Stimulated activated naive CD4-positive, alpha-beta T cell (primary cell): Measurements from ENCODE around the gene LCE1A.

Experiments
- DNase-seq, 6 experiments: peaks; one replicate each; lab custom pipeline; 2025; lab: John Stamatoyannopoulos, UW

Gene LCE1A

DNA sequence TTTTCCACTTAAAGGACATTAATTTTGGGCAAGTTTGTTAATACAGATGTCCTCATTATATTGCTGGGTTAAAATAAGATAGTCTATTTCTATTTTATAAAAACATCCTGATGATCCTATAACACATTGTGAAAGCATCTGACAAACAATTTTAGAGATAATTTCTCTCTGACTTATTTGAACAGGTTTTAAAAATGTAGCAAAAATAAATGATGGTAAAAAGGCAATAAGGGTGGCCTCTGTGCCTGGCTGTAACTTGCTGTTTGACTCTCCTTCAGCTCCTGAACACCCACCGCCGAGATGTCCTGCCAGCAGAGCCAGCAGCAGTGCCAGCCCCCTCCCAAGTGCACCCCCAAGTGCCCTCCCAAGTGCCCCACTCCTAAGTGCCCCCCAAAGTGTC, at the start of gene LCE1A:
TSS of gene LCE1A (plus strand) at position 301 of the 400 bp plus-strand sequence. CDS start at position 301, 0 bp downstream.
- DNase-seq, result no peak

- no peak for DNase-seq
Observed at GRCh38 chr1:152777510-152778137, 49.6 kb upstream of the LCE1A start.

- DNase-seq, result no peak
Observed at GRCh38 chr1:152783095-152783494, 44.2 kb upstream of the LCE1A start.

DNA sequence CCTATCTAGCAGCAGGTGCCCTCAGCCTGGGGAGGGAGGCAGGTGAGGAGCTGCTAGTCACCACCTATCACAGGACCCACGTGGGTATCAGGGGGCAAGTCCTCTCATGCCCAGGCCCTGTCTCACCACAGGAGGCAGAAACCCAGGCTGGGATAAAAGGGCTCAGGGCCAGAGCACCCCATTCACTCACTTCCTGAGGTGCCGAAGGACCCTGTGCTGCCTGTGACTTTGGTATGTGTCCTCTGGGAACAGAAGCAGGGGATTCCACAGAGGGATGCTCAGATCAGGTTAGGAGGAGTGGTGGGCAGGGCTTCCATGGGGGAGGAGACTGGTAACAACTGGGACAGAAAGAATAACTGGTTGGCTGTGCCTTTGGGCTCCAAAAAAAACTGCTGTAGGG, 41.2 kb upstream of the LCE1A start, which contains the start of gene LCE1E:
TSS of gene LCE1E (plus strand) at position 181 of the 400 bp plus-strand sequence. CDS start 1,043 bp downstream, outside the sequence.
- DNase-seq, result no peak

DNA sequence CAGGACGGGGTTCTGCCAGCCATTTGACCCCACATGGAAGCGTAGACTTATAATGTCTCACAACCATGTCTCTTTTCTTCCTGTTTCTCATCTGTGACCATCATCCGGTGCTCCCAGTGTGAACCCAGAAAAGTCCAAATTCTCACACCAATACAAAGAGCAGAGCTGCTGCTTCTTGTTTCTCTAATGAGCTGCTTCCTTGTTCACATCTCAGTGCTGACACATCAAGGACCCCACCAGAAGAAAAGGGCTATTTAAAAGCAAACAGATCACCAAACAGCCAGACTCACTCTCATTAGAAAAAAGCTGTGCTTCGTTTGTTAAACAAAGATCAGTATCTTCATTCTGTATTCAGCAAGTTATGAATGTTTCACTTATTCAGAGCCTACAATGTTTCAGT, 31.6 kb upstream of the LCE1A start:
- DNase-seq, result no peak

- no peak for DNase-seq
Observed at GRCh38 chr1:152796421-152796820, 30.9 kb upstream of the LCE1A start, which contains the start of gene LCE1D. TSS of gene LCE1D (plus strand) at chr1:152796721. CDS start at chr1:152797795, 1,074 bp downstream.

DNA sequence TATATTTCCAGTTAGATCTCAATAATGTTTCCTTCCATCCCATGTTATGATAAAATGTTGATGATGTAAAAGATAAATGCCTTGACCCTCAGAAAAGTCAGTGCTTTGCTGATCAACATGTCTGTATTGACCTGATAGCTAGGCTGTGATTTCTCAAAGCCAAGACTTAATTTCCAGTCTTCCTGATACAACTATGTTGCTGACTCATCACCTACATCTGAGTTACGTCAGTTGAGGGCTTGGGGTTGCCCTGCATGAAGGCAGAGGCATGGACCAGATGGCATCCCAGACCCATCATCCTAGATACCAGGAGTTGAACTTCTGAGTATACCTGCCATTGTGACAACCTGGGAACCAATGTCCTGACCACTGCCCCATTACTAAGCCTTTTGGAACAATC, 25.9 kb upstream of the LCE1A start:
- DNase-seq, result no peak

DNA sequence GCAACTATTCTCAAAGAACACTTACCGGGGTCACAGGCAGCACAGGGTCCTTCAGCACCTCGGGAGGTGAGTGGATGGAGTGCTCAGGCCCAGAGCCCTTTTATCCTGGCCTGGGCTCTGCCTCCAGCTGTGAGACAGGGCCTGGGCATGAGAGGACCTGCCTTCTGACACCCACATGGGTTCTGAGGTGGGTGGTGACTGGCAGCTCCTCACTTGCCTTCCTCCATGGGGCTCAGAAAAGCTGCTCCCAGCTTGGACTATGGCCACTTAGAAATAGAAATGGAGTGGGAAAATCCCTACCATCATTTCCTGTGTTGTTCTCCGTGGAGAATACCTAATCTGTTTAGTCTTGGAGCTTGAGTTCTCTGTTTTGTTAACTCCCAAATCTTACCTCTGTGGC, 20.7 kb upstream of the LCE1A start, which contains the start of gene LCE1C:
TSS of gene LCE1C (minus strand) at position 76 of the 400 bp plus-strand sequence. CDS start 1,173 bp downstream, outside the sequence.
- no peak for DNase-seq

DNA sequence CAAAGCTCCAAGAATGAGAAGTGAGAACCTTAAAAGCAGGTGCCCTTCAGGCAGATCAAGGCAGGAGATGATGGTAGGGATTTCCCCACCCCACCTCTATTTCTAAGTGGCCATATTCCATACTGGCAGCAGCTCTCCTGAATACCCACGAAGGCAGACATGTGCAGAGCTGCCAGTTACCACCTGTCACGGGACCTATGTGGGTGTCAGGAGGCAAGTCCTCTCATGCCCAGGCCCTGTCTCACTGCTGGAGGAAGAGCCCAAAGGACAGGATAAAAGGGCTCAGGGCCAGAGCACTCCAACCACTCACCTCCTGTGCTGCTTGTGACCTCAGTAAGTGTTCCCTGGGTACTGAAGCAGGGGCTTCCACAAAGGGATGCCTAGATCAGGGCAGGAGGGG, 16.2 kb upstream of the LCE1A start:
- no peak for DNase-seq

GRCh38 chr1:152811671-152812070, 15.6 kb upstream of the LCE1A start, which contains the start of gene LCE1B:
TSS of gene LCE1B (plus strand) at chr1:152811971. CDS start at chr1:152812447, 476 bp downstream.
- DNase-seq, result no peak

DNA sequence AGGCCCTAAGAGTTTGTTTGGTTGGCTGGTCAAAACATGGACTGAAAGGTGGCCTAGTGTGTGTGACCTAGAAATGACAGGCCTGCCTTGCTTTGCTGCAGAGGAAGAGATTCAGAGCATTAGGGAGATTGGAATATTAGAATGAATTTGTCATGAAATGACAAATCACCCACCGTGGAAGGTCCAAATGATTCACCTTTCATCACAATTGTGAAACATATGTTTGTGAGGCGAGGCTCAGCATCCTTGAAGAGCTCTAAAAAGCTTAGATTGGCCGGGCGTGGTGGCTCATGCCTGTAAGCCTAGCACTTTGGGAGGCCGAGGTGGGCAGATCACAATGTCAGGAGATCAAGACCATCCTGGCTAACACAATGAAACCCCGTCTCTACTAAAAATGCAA, 10.0 kb upstream of the LCE1A start:
- no peak for DNase-seq

DNA sequence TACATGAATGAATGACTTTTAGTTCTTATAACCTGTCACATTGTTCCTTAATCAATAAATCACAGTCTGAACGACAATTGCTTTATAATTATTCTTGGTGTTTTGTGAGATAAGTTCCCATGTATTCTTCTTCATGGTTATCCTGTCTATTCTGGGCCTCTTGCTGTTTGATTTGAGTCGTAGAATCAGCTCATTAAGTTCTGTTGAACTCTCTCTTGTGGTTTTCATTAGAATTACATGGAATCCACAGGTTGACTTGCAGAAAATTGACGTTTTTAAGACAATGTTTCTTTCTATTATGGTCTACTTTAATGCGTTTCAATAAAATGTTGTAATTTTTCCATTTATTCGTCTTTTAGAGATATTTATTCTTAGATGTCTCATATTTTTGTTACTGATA, 4.0 kb upstream of the LCE1A start:
- no peak for DNase-seq

DNA sequence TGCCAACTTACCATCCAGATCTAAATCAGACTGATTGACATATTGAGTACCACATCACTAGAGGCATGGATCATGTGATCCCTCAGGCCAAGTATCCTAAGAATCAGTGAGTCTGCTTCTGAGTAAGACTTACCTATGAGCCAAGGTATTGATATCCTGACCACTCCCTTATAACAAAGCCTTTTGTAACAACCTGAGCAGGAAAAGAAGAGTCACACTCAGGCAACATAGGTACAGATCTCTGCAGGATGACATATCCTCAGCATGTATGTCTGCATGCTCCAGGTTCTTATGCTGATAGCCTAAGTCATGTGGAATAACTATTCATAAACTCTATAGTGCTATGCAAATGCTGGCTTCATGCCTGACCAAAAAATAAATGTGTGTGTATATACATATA, 2.3 kb upstream of the LCE1A start:
- DNase-seq, result no peak

DNA sequence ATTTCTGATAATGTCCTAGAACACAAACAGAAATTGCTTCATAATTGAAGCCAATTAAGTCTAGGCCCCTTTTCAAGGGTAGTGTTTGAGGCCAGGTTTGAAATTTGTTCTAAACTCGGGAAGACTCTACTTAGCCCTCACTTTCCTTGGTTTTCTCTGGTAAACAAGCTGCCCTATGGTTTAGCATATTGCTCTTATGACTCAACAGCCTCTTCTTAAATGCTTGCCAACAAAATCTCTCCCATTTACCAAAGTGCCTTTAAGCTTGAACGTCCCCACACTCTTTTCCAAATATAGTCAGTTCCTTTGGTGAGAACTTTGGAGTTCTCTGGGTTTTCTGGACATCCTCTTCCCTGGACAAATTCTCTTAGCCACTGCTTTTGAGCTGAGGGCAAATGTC, 9.6 kb downstream of the LCE1A start:
- DNase-seq, result no peak

DNA sequence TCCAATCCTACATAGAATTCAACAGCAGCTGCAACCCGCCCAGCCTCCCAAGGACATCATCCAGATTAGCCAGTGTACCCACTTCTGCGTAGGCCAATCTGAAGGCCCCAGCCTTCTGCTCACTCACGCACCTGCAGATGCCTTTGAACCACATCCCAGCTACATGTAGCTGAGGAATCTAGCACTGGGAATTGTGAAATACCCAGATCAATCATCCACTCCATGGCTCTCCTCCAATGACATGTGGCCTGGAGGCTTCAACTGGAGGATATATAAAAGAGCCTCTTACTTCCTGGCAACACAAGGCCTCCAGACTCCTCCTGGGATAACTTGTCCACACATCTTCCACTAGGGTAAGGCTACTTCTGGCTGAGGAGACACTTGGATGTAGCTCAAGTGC, 15.3 kb downstream of the LCE1A start, which contains the start of gene LCE6A:
TSS of gene LCE6A (plus strand) at position 301 of the 400 bp plus-strand sequence. CDS start 665 bp downstream, outside the sequence.
- DNase-seq, result no peak

GRCh38 chr1:152855661-152856060, 28.4 kb downstream of the LCE1A start:
- DNase-seq, result no peak

DNA sequence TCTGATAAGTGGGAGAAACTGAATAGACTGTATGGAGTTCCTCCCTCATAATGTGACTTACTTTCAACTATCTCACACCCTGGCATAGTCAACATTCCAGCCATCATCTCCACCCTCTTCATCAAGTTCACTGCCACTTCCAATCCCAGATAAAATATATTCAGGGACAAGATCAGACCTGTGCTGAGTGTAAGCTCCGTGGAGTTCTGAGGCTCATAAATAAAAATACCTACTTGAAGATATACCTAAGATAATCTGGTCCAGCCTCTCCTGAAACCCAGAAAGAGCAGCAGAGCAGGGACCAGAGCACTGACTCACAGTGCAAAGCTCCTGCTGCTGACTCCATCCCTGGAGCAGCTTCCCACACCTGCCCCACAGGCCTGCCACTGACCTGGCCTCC, 30.8 kb downstream of the LCE1A start:
- DNase-seq, result no peak

DNA sequence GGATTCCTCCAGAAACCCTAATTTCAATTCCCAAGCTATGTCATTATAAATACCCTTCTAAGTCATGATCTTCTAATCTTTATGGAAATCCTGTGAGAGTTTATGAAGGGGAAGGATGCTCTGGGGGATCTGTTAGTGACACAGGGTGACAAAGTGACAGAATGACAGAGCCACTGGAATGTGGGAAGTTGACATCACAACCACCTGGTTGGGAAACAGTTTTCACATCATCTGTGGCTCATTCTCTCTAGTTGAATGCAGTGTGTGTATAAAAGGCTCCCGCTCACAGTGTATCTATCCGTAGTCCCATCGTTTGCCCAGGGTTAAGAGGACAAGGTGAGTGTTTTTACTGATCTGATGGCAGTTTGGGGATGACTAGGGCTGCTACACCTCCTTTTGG, 32.4 kb downstream of the LCE1A start, which contains the start of gene LCE7A:
TSS of gene LCE7A (plus strand) at position 301 of the 400 bp plus-strand sequence. CDS start 702 bp downstream, outside the sequence.
- DNase-seq, result no peak

DNA sequence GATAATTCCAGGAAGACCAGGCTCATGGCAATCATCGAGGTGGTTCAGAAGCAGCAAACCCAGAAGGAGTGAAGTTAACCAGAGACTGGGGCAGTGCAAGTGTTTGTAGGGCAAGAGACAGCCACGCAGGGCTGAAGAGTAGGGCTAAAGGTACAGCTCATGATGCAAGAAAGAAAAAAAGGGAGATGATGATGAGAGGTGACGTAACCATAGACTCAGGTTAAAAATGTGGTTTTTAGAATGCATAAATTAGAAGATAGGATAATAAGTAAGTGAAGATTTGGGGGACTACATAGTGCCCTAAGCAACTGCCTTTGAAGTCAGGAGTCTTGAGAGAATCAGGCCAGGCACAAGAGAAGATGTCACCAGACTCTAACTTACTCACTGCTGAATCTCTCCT, 32.9 kb downstream of the LCE1A start:
- no peak for DNase-seq

DNA sequence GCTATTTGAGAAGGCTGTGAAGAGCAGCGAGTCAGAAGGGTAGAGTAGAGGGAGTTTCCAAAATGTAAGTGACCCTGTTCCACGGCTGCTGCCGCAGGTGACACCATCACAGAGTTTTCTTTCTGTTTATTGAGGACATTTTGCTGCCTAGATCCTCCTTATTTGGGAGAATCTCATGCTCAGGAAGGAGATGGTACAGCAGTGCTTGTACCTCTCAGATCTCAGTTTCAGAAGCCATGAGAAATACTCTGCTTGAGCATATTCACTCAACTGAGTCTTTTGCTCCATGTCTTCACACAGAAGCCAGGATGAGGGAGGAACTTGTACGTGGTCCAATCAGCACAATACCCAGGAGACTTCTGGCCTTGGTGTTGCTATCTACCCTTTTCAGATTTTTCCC, 34.1 kb downstream of the LCE1A start:
- no peak for DNase-seq

DNA sequence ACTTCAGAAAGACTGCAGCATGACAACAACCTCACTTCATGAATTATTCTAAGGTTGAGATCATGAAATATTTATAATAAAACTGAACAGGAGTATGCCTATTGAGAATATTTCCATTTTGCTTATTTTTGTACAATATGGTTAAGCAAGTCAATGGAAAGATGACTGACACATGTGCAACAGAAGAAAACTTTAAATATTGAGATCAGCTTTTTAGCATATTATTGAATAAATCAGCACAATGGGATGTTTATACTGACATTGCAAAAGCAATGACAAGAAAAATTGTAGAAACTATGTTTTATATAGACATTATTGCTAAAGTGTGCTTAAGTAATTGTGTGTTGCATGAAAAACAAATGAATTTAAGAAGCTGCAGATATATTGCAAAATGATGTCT, 37.2 kb downstream of the LCE1A start:
- no peak for DNase-seq

DNA sequence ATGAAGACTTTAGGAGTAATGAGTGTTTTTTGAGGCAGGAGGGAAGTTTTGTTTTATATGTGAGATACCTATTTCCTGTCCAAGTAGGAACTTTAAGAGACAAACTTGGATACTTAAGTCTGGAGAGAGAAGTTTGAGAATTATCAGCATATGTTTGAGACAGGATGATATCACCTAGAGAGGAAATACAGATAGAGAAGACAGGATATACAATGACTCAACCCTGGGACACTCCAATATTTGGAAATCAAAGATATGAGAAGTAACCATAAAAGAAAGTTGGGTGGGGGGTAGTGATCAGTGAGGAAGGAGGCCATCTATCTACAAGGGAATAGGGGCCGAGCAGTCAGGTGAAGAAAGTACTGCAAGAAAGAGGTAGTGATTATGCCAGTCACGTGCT, 39.0 kb downstream of the LCE1A start:
- no peak for DNase-seq

- peak in 3 of 6 experiments; percentile 14 to 46 (median 15) for DNase-seq
Observed at GRCh38 chr1:152869808-152870419, 42.6 kb downstream of the LCE1A start.
